Activated CD4-positive, CD25-positive, alpha-beta regulatory T cell (primary cell): ENCODE data around the gene CD3G.
"Not testable (repeated sequence)": the region's sequence is repeated elsewhere in the genome, so short reads cannot be mapped to it uniquely, and the experiment has no call there.

Source experiments
- DNase-seq, 4 experiments: peaks; one replicate each; lab custom pipeline; 2025; lab: John Stamatoyannopoulos, UW

CD3G gene

DNA sequence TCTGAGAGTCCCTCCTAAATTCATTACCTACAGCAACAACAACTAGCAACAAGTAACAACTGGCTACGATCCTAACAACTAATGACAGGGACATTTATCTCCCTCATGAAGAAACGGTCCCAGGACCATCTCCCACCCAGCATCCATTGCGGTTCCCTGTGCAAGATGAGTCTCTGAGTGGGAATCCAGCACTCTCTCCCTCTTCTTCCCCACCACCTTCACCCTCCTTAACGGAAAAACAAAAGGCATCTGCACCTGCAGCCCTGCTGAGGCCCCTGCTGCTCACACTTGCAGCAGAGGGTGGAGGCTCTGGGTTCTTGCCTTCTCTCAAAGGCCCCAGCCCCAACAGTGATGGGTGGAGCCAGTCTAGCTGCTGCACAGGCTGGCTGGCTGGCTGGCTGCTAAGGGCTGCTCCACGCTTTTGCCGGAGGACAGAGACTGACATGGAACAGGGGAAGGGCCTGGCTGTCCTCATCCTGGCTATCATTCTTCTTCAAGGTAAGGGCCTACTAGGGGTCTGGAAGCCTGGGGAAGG is at the start of gene CD3G:
TSS of gene CD3G (plus strand) at position 364 of the 535 bp plus-strand sequence. CDS start at position 444, 80 bp downstream.
- peak in 3 of 4 experiments; percentile 41 to 66 (median 60) for DNase-seq

DNA sequence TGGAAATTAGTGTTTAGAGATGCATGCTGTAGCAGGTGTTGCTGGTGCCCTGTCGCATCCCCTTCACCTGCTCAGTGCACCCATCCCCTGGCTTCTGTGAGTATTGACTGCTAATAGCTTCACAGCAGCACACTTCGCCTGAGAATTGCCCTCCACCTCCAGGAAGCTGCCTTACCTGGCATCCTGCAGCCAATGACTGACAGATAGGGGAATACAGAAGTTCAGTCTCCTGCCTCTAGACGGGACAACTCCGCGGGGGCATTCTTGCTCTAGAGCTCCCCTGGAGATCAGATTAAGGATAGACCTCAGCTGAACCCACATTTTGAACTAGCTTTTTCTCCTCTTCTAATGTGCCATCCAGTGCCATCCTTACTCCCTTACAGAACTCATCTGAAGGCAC is 48.9 kb upstream of the CD3G start:
- no peak for DNase-seq

- no peak for DNase-seq
Measured at GRCh38 chr11:118295815-118296454, 48.2 kb upstream of the CD3G start.

- DNase-seq = no peak
Measured at GRCh38 chr11:118301600-118302195, 42.4 kb upstream of the CD3G start.

- no peak for DNase-seq
Measured at GRCh38 chr11:118304227-118304567, 39.9 kb upstream of the CD3G start.

DNA sequence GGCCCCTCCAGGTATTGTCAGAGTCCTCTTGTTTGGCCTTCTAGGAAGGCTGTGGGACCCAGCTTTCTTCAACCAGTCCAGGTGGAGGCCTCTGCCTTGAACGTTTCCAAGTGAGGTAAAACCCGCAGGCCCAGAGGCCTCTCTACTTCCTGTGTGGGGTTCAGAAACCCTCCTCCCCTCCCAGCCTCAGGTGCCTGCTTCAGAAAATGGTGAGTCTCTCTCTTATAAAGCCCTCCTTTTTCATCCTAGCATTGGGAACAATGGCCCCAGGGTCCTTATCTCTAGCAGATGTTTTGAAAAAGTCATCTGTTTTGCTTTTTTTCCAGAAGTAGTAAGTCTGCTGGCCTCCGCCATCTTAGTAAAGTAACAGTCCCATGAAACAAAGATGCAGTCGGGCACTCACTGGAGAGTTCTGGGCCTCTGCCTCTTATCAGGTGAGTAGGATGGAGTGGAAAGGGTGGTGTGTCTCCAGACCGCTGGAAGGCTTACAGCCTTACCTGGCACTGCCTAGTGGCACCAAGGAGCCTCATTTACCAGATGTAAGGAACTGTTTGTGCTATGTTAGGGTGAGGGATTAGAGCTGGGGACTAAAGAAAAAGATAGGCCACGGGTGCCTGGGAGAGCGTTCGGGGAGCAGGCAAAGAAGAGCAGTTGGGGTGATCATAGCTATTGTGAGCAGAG is 39.4 kb upstream of the CD3G start, which contains the start of gene CD3E:
TSS of gene CD3E (plus strand) at position 163 of the 681 bp plus-strand sequence. CDS start at position 386, 223 bp downstream.
- DNase-seq = peak; percentile 22 to 34 (median 30)

- DNase-seq = no peak
Measured at GRCh38 chr11:118305726-118306125, 38.4 kb upstream of the CD3G start.

DNA sequence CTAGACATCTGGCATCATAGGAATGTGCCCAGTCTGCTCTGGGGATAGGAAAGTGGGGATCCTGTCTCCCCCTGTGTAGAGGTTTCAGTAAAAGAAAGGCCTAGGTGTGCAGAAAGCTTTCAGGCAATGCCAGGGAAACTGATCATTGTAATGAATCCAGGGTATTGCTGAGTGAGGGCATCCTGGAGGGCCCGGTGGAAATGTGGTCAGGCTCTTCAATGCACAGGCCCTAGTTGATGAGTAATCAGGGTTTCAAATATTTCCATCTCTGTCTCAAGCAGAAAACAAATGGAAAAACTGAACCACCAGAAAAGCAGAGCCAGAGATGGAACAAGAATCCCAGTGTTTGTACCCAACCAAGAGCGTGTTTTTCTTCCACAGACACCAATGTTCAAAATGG is 37.6 kb upstream of the CD3G start:
- DNase-seq = no peak

DNA sequence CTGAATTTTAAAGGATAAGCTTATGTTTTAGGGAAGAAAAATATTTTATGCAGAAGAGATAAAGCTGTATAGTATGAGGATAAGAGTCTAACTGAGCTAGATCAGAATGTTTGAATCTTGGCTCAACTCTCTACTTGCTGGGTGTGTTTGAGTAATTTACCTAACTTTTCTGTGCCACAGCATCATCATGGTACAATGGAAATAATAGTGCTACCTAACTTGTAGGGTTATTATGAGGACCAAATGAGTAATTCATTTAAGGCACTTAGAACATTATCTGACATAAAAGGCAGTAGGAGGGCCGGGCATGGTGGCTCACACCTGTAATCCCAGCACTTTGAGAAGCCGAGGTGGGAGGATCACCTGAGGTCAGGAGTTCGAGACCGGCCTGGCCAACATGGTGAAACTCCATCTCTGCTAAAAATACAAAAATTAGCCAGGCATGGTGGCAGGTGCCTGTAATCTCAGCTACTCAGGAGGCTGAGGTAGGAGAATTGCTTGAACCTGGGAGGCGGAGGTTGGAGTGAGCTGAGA is 35.1 kb upstream of the CD3G start:
- DNase-seq = not testable (repeated sequence)

GRCh38 chr11:118310271-118310670 is 33.9 kb upstream of the CD3G start:
- DNase-seq = no peak

DNA sequence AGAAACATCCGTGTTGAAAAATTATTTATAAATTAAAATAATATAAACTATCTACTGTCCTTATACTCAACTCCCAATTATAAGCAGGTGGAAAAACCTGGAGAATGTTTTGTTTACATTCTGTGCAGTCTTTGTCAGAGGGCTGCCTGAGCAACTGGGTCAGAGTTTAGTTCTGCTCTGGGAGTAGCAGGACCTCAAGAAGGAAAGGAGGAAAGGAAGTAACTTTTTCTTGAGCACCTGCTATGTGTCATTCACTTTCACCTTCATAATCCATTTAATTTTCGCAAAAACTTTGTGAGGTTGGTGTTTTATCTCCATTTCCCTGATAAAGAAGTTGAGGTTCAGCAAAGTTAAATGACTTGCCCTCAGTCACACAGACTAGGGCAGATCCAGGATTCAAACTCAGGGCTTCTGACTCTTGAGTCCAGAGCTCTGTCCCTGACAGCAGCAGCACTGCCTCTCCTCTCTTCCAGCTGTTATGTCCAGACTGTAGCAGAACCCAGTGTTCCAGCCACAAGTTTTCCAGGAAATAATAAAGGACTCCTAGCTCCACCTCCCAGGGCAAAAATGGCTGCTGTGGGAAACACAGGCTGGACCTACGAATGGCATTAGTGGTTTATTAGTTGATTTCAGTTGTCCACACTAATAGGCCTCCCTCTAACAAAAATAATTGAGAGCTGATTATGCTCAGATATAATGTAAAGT is 33.2 kb upstream of the CD3G start:
- no peak for DNase-seq

DNA sequence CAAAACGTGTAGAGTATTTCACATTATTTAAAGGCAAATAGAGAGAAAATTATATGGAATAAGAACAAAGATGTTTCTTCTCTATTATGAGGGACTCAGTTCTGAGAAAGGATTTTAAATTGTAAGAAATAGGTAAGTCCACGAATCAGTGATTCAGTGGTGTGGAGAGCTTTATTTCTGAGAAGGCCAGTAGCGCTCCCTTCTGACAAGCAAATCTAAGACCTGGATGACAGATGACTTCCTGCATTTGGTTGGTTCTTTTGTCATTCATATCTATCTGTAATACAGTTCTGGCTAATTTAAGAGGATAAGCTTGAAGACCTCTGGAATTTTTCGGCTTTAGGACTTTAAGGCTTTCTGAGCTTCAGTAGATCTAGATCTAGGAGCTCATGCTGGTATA is 32.6 kb upstream of the CD3G start:
- no peak for DNase-seq

DNA sequence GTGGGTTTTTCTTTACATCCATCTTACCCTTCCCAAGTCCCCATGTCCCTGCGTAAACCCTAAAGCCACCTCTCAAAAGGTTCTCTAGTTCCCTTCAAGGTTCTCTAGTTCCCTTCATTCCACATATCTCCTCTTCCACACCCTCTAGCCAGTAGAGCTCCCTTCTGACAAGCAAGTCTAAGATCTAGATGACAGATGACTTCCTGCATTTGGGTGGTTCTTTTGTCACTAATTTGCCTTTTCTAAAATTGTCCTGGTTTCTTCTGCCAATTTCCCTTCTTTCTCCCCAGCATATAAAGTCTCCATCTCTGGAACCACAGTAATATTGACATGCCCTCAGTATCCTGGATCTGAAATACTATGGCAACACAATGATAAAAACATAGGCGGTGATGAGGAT is 31.8 kb upstream of the CD3G start:
- DNase-seq = no peak

DNA sequence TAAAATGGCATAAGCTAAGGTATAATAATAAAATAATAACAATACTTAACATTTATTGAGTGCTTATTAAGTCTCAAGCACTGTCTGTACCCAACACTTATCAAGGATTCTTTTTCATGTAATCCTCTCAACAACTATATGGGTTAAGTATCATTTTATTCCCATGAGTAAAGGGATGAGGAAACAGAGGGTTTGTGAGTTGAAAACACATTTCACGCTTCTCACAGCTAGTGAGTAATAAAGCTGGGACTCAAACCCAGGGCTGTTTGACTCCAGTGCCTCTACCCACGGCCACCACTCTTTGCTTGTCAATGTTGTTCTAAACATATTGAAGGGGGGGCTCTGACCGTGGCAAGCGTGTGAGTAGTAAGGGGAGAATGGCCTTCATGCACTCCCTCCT is 30.9 kb upstream of the CD3G start:
- DNase-seq = no peak

GRCh38 chr11:118314988-118315411 is 29.1 kb upstream of the CD3G start:
- no peak for DNase-seq

DNA sequence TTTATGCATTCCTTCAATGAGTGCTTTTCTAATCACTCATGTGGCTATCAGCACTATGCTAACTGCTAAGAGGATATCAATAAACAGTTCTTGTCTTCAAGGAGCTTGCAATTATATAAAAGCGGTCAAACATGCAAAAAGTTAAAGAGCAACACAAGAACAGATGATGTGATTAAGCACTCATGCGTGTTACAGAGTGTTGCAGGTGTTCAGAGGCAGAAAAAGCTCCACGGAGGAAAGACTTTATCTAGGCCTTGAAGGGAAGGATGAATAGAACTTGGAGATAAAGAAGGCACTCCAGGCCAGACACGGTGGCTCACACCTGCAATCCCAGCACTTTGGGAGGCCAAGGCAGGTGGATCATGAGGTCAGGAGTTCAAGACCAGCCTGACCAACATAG is 26.0 kb upstream of the CD3G start:
- DNase-seq = no peak

GRCh38 chr11:118318581-118319336 is 25.4 kb upstream of the CD3G start:
- no peak for DNase-seq

- DNase-seq = no peak
Measured at GRCh38 chr11:118319337-118319707, 24.8 kb upstream of the CD3G start.

GRCh38 chr11:118320515-118320914 is 23.6 kb upstream of the CD3G start:
- no peak for DNase-seq

DNA sequence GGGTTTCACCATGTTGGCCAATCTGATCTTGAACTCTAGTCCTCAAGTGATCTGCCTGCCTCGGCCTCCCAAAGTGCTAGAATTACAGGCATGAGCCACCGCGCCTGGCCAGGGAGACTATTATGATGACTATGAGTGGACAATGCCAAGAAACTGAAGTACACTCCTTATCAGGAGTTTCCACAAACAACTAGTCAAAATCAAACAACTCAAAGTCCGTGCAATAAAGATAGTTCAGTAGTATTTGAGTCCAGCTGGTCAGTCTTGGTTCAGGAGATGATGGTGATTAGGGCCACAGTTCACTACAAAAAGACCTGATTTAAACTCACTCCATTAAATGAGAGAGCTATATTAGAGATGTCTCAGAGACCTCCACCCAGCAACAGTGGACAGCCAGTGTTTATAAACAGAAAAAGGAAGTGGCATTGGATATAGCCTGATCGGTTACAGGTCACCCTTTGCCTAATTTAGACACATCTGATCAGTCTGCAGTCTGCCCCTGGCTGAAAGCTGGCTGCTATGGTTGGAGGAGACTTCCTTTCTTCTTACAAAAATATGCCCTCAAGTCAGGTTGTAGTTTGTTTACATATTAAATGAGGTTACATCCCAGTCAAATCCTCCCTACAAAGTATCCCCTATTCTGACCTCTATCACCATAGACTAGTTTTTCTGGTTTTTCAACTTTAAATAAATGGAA is 22.6 kb upstream of the CD3G start:
- DNase-seq = no peak

- DNase-seq = no peak
Measured at GRCh38 chr11:118322721-118323120, 21.4 kb upstream of the CD3G start.
